Activated T-helper 1 cell treated with anti-CD3 and anti-CD28 coated beads, Interleukin-12 subunit alpha, Interleukin-12 subunit beta, Interleukin-2, Interleukin-4 antibody, amounts not matched to agents 30 ng/mL and 10 ng/mL and 1 ng/mL, durations not matched to agents 14 hours and 24 hours and 36 hours (primary cell): ENCODE results near the gene MRPL41. TPM values are rescaled to one million over a fixed set of nuclear protein-coding genes. Genes with fewer than 3 reads are reported as not detected.
"Not testable (repeated sequence)": the region's sequence is repeated elsewhere in the genome, so short reads cannot be mapped to it uniquely, and the experiment has no call there.

Source experiments
- DNase-seq: peaks from one replicate; pipeline ENCODE4 v3.0.0; 2021; ENCODE audit warnings: low spot score
- H3K27ac Mint-ChIP-seq: one replicate; pipeline ENCODE4 v1.8.0; 2021; ENCODE audit warnings: mild to moderate bottlenecking, mixed read lengths
- H3K27me3 Mint-ChIP-seq: one replicate; pipeline ENCODE4 v1.8.0; 2022; ENCODE audit warnings: mild to moderate bottlenecking, moderate library complexity, mixed read lengths; ENCODE audit not compliant: insufficient read depth
- H3K36me3 Mint-ChIP-seq: one replicate; pipeline ENCODE4 v1.8.0; 2021; ENCODE audit warnings: low read depth, mixed read lengths
- H3K4me1 Mint-ChIP-seq: one replicate; pipeline ENCODE4 v1.8.0; 2021; ENCODE audit warnings: low read depth, mixed read lengths
- H3K4me3 Mint-ChIP-seq: one replicate; pipeline ENCODE4 v1.8.0; 2021; ENCODE audit warnings: mild to moderate bottlenecking, moderate library complexity, mixed read lengths
- H3K9me3 Mint-ChIP-seq: one replicate; pipeline ENCODE4 v1.8.0; 2021; ENCODE audit warnings: mixed read lengths
- intact Hi-C: fragments of 100-400 bp; cut with micrococcal nuclease; formaldehyde crosslinking; loops from one replicate; pipeline ENCODE4 v1.15.1; 2024
- total RNA-seq: library from RNA; stranded (reverse); gene quantifications from 2 replicates; pipeline ENCODE4 v1.2.3, GENCODE V29; 2022

Gene MRPL41
- total RNA-seq, 1 donor from 2014 or later: 56.0 TPM

DNA sequence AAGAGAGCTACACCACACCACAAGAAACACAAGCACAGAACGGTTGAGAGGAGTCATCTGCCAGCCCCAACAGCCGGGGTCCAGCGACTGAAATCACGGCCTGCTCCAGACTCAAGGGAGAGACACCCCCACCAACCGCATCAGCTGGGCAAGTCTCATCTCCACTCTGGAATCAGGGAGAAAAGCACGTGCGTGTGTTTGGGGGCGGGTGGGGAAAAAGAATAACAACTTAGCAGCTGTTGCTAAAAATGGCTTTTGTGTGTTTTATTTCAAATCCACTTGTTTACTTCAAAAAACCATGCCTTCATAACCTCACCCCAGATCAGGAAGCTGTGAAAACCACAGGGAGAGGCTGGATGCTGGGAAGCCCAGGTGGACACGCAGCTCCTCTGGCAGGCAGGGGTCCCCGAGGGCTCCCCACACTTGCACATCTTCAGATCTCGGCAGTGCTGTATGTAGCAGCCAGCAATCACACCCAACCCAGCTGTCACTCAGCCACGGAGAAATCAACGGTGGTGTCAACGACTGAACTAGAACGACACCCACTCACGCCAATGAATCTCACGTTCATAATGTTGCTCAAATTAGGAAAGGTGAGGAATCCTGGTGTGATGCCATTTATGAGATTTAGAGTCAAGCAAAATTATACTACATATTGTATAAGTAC, 20.4 kb upstream of the MRPL41 start:
- Mint-ChIP-seq H3K27ac (no peak overlapping the region), H3K4me1 (peaks cover 30% of the 10 kb centered on the region), H3K9me3 (peaks cover 3% of the 10 kb centered on the region)

DNA sequence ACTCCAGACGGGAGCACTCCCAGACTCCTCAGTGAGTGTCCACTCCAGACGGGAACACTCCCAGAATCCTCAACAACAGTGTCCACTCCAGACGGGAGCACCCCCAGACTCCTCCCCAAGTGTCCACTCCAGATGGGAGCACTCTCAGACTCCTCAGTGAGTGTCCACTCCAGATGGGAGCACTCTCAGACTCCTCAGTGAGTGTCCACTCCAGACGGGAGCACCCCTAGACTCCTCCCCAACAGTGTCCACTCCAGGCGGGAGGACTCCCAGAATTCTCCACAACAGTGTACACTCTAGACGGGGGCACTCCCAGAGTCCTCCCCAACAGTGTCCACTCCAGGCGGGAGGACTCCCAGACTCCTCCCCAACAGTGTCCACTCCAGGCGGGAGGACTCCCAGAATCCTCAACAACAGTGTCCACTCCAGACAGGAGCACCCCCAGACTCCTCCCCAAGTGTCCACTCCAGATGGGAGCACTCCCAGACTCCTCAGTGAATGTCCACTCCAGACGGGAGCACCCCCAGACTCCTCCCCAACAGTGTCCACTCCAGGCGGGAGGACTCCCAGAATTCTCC, 18.7 kb upstream of the MRPL41 start:
- peaks cover 13% of the 10 kb centered on the region for H3K9me3 Mint-ChIP-seq
- peaks cover 12% of the 10 kb centered on the region for H3K36me3 Mint-ChIP-seq
- H3K4me3 Mint-ChIP-seq, DNase-seq, H3K27ac Mint-ChIP-seq, intact Hi-C loops, H3K27me3 Mint-ChIP-seq: not testable (repeated sequence)
- peaks cover 48% of the 10 kb centered on the region for H3K4me1 Mint-ChIP-seq

More for the DNA sequence above, 20.4 kb upstream of the MRPL41 start:
- no peak overlapping the region for H3K4me3 Mint-ChIP-seq
- H3K27me3 Mint-ChIP-seq: peaks cover 4% of the 10 kb centered on the region
- peaks cover 2% of the 10 kb centered on the region for H3K36me3 Mint-ChIP-seq
- intact Hi-C loops: no loop called here
- DNase-seq: no peak

DNA sequence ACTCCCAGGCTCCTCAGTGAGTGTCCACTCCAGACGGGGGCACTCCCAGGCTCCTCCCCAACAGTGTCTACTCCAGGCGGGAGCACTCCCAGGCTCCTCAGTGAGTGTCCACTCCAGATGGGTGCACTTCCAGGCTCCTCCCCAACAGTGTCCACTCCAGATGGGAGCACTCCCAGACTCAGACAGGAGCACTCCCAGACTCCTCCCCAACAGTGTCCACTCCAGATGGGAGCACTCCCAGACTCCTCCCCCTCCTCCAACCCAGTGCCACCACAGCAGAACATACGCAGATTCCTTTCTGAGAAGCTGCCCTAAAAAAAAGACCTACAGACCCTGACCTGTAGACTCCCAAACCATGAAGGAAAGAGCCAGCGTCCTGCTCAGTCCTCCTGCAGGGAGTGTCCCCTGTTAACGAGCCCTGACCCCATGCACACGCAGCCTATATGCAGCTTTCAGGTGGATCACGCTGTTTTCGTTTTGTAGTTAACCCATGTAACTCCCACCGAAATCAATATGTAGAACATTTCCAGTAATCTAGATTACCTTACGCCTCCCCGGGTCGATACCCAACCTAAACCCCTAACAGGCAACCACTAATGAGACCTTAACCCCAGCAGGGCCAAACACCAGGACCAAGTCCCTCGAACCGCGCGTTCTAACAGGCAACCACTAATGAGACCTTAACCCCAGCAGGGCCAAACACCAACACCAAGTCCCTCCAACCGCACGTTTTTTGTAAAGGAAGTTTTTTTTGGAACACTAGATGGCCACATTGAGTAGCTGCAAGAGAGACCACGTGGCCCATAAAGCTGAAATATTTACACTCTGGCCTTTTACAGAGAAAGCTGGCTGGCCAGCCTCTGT, 17.2 kb upstream of the MRPL41 start:
- Mint-ChIP-seq H3K27me3 (no peaks in the 10 kb centered on the region), H3K4me3 (peak overlapping the region; percentile 11), H3K9me3 (peaks cover 13% of the 10 kb centered on the region), H3K36me3 (peaks cover 12% of the 10 kb centered on the region), H3K27ac (peak overlapping the region; percentile 41), H3K4me1 (peaks cover 41% of the 10 kb centered on the region)
- no peak for DNase-seq
- intact Hi-C loops: loop anchor here (1.0 kb wide), 1 partner anchor 17 kb away; the partner anchor contains the start of gene MRPL41

GRCh38 chr9:137535120-137535428, 16.6 kb upstream of the MRPL41 start:
- Mint-ChIP-seq H3K27ac (peak overlapping the region; percentile 41), H3K9me3 (peaks cover 13% of the 10 kb centered on the region), H3K4me3 (peak overlapping the region; percentile 11), H3K27me3 (no peaks in the 10 kb centered on the region), H3K36me3 (peaks cover 12% of the 10 kb centered on the region), H3K4me1 (peaks cover 41% of the 10 kb centered on the region)
- intact Hi-C loops: loop anchor here (1.0 kb wide), 1 partner anchor 16 kb away; the partner anchor contains the start of gene MRPL41
- DNase-seq: no peak

DNA sequence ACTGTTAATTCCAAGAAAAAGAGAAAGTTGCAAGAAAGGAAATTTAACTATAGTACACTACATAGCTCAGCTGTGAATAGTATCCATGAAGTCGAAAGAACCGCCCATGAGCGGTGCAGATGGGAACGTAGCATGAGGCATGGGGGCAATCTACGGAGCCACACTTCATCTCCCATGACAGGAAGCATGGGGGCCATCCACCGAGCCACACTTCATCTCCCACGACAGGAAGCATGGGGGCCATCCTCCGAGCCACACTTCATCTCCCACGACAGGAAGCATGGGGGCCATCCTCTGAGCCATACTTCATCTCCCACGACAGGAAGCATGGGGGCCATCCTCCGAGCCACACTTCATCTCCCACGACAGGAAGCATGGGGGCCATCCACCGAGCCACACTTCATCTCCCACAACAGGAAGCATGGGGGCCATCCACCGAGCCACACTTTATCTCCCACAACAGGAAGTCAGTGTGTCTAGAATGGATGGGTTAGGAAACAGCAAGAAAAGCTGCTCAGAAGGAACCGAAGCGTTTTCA, 15.0 kb upstream of the MRPL41 start:
- peaks cover 13% of the 10 kb centered on the region for H3K9me3 Mint-ChIP-seq
- H3K36me3 Mint-ChIP-seq: peaks cover 12% of the 10 kb centered on the region
- H3K27ac Mint-ChIP-seq: peak overlapping the region; percentile 64
- H3K4me1 Mint-ChIP-seq: peaks cover 31% of the 10 kb centered on the region
- H3K27me3 Mint-ChIP-seq, intact Hi-C loops, DNase-seq, H3K4me3 Mint-ChIP-seq: not testable (repeated sequence)

DNA sequence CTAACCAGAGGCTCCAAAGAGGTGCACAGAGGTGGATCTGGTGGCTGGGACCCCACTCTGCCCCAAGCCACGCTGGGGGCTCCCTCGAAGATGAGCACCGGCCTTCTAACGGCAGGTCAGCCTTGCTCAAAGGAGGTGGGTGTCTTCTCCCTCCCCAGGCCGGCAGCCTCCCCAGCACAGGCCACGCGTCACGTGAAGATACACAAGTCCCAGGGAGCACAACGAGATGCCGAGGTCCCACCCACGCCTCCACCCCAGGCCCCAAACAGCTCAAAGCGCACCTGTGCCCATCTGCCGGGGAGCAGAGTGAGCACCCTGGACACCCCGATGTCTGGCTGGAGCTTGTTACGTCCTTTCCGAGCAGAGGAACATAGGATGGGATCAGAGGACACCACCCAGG, 13.6 kb upstream of the MRPL41 start:
- Mint-ChIP-seq H3K27ac (no peak overlapping the region), H3K4me1 (peaks cover 31% of the 10 kb centered on the region), H3K9me3 (peaks cover 13% of the 10 kb centered on the region), H3K27me3 (no peaks in the 10 kb centered on the region), H3K36me3 (peaks cover 12% of the 10 kb centered on the region), H3K4me3 (no peak overlapping the region)
- no peak for DNase-seq
- intact Hi-C loops: no loop called here

DNA sequence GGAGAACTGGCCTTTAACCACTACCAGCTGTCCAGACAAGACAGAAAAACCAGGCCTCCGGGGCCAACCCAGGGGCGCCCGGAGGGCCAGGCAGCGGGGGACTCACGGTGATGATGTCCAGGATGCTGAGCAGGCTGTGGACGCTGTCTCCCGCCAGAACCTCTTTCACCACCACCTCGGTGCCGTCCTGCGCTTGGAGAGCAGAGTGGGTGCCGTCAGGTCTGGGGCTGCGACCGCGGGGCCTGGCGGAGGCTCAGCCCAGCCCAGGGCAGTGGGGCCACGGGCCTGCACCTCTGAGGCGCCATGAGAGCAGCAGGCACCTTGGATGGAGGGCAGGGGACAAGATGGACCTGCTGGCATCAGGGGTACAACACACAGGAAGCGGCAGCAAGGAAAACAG, 11.1 kb upstream of the MRPL41 start:
- intact Hi-C loops: no loop called here
- H3K4me1 Mint-ChIP-seq: peaks cover 28% of the 10 kb centered on the region
- no peak for DNase-seq
- H3K9me3 Mint-ChIP-seq: peaks cover 13% of the 10 kb centered on the region
- no peak overlapping the region for H3K4me3 Mint-ChIP-seq
- H3K27me3 Mint-ChIP-seq: no peaks in the 10 kb centered on the region
- no peak overlapping the region for H3K27ac Mint-ChIP-seq
- peaks cover 15% of the 10 kb centered on the region for H3K36me3 Mint-ChIP-seq

DNA sequence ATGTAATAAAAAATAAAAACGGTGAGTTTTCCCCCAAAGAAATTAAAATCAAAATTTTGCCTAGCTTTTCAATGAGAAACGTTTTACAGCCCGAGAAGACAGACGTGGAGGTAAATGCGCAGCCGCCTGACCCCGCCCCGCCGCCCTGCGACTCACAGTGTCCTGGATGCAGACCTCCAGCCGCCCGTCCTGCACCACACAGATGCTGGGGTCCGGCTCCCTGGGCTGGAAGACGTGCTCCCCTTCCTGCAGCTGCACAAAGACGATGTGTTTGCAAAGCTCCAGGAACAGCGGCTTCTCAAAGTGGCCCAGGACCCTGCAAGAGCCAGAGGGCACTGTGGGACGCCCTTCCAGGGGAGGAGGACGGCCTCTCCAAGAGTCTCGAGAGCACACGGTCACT, 9.2 kb upstream of the MRPL41 start:
- Mint-ChIP-seq H3K27me3 (peaks cover 2% of the 10 kb centered on the region), H3K9me3 (no peaks in the 10 kb centered on the region), H3K4me1 (peaks cover 12% of the 10 kb centered on the region), H3K36me3 (peaks cover 4% of the 10 kb centered on the region), H3K4me3 (no peak overlapping the region), H3K27ac (no peak overlapping the region)
- intact Hi-C loops: no loop called here
- no peak for DNase-seq

DNA sequence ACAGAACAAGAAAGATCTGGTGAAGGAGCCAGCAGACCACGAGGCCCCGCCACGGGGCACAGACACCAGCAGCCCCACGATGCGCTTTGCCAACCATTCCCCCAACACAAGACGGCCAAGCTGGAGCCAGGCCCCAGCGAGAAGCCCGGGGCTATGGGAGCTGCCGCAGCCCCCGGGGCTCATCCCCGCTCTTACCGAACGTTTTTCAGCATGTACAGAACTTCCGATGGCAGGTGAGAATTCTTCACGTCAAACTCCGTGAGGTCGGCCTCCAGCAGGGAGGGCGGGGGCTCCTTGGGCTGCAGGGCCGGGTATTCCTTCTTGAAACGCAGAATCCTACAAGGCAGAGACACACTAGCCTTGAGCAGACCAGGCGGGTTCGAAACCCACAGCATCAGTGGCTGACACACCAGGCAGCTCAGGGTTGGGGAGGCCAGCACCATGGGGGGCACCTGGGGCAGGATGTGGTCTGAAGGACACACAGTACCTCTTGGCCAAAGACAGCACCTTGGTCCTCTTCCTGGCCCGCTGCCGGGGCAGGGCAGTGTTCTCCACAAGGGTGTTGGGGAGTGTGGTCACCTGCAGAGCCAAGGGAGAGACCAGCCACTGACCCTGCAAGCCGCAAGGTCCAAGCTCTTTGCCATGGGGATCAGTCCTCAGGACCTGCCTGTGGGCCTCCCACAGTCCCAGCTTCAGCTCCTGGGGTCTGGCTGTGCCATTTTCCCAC, 8.3 kb upstream of the MRPL41 start:
- intact Hi-C loops: no loop called here
- Mint-ChIP-seq H3K4me1 (peaks cover 7% of the 10 kb centered on the region), H3K9me3 (no peaks in the 10 kb centered on the region)

GRCh38 chr9:137544176-137544760, 7.4 kb upstream of the MRPL41 start:
- peaks cover 2% of the 10 kb centered on the region for H3K36me3 Mint-ChIP-seq
- peak overlapping the region; percentile 26 for H3K4me3 Mint-ChIP-seq
- peaks cover 3% of the 10 kb centered on the region for H3K27me3 Mint-ChIP-seq
- H3K9me3 Mint-ChIP-seq: no peaks in the 10 kb centered on the region
- peaks cover 7% of the 10 kb centered on the region for H3K4me1 Mint-ChIP-seq
- intact Hi-C loops: no loop called here
- no peak overlapping the region for H3K27ac Mint-ChIP-seq
- DNase-seq: no peak

More for the DNA sequence above, 8.3 kb upstream of the MRPL41 start:
- H3K4me3 Mint-ChIP-seq: no peak overlapping the region
- H3K27ac Mint-ChIP-seq: no peak overlapping the region
- no peak for DNase-seq
- peaks cover 2% of the 10 kb centered on the region for H3K36me3 Mint-ChIP-seq
- peaks cover 3% of the 10 kb centered on the region for H3K27me3 Mint-ChIP-seq

GRCh38 chr9:137545123-137545522, 6.6 kb upstream of the MRPL41 start:
- Mint-ChIP-seq H3K9me3 (no peaks in the 10 kb centered on the region), H3K27me3 (peaks cover 3% of the 10 kb centered on the region), H3K4me1 (peaks cover 13% of the 10 kb centered on the region), H3K27ac (no peak overlapping the region), H3K36me3 (peaks cover 2% of the 10 kb centered on the region), H3K4me3 (no peak overlapping the region)
- intact Hi-C loops: no loop called here
- no peak for DNase-seq
